ENCODE results near the gene CLSTN2. TPM values are rescaled to one million over a fixed set of nuclear protein-coding genes. Genes with fewer than 3 reads are reported as not detected.

Gene CLSTN2
- total RNA-seq, 1 donor from 2014 or later = 65.0 TPM

DNA sequence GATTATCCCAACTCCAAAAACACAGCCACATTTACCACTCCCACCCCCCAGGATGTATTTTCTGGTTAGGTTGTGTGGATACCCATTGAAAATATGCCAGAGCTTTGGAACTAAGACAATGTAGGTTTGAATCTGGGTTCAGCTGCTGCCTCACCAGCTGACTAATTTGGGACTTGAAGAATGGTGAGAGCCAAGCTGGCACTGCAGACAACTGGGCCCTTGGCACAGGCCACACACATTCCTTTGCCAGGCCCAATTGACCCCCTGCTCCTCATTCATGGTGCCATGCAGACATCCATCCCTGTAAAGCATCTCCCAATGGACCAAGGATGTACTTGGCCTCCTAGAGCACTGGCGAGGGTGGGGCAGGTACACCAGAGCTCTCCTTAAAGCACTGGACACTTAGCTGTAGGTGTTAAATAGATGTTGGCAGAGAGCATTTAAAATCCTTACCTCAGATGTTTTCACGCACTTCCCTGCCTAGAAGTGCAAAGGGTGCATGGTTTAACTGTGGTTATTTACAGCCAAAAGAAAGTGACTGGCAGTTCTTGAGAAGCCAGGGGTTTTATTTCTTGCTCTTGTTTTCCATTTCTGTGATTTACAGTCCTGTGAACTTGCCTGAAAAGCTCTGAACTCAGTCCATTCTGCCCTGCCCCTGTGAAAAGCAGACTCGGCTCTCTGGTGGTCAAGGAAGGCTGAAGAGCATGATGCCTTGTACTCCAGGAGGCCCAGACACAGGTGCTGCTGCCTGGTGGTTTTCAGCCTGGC lies 138.5 kb downstream of the CLSTN2 start:
- TF ChIP-seq, protein P1, sequence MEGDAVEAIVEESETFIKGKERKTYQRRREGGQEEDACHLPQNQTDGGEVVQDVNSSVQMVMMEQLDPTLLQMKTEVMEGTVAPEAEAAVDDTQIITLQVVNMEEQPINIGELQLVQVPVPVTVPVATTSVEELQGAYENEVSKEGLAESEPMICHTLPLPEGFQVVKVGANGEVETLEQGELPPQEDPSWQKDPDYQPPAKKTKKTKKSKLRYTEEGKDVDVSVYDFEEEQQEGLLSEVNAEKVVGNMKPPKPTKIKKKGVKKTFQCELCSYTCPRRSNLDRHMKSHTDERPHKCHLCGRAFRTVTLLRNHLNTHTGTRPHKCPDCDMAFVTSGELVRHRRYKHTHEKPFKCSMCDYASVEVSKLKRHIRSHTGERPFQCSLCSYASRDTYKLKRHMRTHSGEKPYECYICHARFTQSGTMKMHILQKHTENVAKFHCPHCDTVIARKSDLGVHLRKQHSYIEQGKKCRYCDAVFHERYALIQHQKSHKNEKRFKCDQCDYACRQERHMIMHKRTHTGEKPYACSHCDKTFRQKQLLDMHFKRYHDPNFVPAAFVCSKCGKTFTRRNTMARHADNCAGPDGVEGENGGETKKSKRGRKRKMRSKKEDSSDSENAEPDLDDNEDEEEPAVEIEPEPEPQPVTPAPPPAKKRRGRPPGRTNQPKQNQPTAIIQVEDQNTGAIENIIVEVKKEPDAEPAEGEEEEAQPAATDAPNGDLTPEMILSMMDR (IDR thresholded peaks at IDR 0.05) = no peak
- no peaks in the 10 kb centered on the region for H3K36me3 Mint-ChIP-seq (ENCODE audit: low read depth)
- peaks cover 11% of the 10 kb centered on the region for H3K4me1 Mint-ChIP-seq (ENCODE audit: low read depth)
- H3K4me3 Mint-ChIP-seq (ENCODE audit: unreplicated experiment) = no peak overlapping the region
- H3K9me3 Mint-ChIP-seq (ENCODE audit: low read depth) = no peaks in the 10 kb centered on the region
- no peak overlapping the region for H3K27ac Mint-ChIP-seq (ENCODE audit: unreplicated experiment)
- DNase-seq (ENCODE audit: low spot score) = no peak
- H3K27me3 Mint-ChIP-seq (ENCODE audit: low read depth) = no peaks in the 10 kb centered on the region

DNA sequence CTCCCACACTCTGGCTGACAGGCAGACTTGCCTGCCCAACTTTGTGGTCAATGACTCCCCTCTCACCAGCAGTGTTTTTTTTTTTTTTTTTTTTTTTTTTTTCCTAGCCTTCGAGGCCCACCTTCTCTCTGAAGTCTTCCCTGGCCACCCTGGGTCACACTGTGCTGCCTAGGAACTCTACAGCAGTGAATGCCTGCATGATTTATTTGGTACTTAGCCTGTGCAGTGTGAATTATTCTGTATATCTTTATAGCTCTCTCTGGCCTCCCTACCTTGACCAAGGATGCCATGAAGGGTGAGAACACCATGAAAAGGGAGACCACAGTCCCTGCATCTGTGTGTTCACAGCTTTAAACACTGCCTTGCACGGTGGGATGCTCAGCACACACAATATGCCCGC lies 141.6 kb downstream of the CLSTN2 start:
- Mint-ChIP-seq H3K36me3 (ENCODE audit: low read depth) (no peaks in the 10 kb centered on the region), H3K4me1 (ENCODE audit: low read depth) (peaks cover 4% of the 10 kb centered on the region), H3K27ac (ENCODE audit: unreplicated experiment) (no peak overlapping the region), H3K27me3 (ENCODE audit: low read depth) (no peaks in the 10 kb centered on the region), H3K9me3 (ENCODE audit: low read depth) (no peaks in the 10 kb centered on the region), H3K4me3 (ENCODE audit: unreplicated experiment) (no peak overlapping the region)
- no peak for DNase-seq (ENCODE audit: low spot score)
- TF ChIP-seq, protein P1 (IDR thresholded peaks at IDR 0.05) = no peak

DNA sequence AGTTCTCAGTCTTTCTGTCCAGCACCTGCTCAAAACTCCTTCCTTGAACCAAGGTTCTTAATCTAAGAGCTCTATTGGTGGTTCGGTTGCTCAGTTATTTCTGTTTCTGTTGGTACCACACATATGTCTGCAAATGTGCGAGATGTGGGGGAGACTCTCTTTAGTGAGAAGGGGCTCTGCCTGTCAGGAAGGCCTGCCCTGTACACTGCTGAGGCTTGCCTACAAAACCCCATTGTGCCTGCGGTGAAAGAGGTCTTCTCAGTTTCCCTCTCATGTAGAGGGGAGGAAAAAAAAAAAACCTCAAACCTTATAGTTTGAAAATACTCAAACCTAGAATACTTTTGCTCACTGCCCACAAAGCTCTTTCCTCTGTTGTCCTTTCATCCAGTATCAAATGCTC lies 142.4 kb downstream of the CLSTN2 start:
- Mint-ChIP-seq H3K4me3 (ENCODE audit: unreplicated experiment) (no peak overlapping the region), H3K27ac (ENCODE audit: unreplicated experiment) (no peak overlapping the region), H3K36me3 (ENCODE audit: low read depth) (no peaks in the 10 kb centered on the region), H3K4me1 (ENCODE audit: low read depth) (peaks cover 4% of the 10 kb centered on the region), H3K27me3 (ENCODE audit: low read depth) (no peaks in the 10 kb centered on the region), H3K9me3 (ENCODE audit: low read depth) (no peaks in the 10 kb centered on the region)
- no peak for DNase-seq (ENCODE audit: low spot score)
- TF ChIP-seq, protein P1 (IDR thresholded peaks at IDR 0.05) = no peak

DNA sequence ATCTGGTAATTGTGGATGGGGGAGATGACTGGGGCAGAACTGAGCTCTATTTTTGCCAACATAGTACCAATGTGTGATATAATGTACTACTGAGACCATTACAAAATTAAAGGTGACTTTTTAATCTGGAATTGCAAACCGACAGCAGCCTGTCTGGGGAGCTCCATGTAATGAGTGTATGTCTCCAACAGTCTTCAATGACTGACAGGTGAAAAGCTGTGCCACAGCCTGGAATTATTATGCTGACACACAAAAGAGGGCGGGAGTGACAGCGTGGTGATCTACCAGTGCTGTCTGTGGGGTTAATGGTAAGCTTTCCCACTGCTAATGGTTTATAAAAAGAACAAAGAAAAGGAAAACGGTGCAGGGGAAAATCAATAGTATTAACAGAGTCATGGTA lies 143.4 kb downstream of the CLSTN2 start:
- no peak overlapping the region for H3K4me3 Mint-ChIP-seq (ENCODE audit: unreplicated experiment)
- no peaks in the 10 kb centered on the region for H3K27me3 Mint-ChIP-seq (ENCODE audit: low read depth)
- no peak overlapping the region for H3K27ac Mint-ChIP-seq (ENCODE audit: unreplicated experiment)
- no peaks in the 10 kb centered on the region for H3K36me3 Mint-ChIP-seq (ENCODE audit: low read depth)
- H3K4me1 Mint-ChIP-seq (ENCODE audit: low read depth) = peaks cover 4% of the 10 kb centered on the region
- TF ChIP-seq, protein P1 (IDR thresholded peaks at IDR 0.05) = no peak
- DNase-seq (ENCODE audit: low spot score) = no peak
- no peaks in the 10 kb centered on the region for H3K9me3 Mint-ChIP-seq (ENCODE audit: low read depth)

DNA sequence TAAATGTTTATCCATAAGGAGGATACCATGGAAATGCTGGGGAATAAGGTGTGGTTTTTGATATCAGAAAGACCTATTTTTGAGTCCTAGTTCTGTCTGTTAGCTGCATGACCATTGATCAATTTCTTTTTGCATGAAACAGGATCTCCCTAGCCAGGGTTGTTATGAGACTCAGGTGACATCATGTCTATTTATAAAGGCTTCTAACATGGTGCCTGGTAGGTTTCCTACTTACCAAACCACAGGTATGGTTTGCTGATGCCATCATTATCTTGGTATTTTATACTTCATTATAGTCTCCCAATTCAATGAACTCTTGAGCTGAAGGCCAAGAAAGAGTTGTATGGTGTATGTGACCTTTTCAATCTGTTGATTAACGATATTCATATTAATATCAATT lies 144.0 kb downstream of the CLSTN2 start:
- DNase-seq (ENCODE audit: low spot score) = no peak
- TF ChIP-seq, protein P1 (IDR thresholded peaks at IDR 0.05) = no peak

More for the DNA sequence above, 144.0 kb downstream of the CLSTN2 start:
- peaks cover 4% of the 10 kb centered on the region for H3K4me1 Mint-ChIP-seq (ENCODE audit: low read depth)
- H3K27me3 Mint-ChIP-seq (ENCODE audit: low read depth) = no peaks in the 10 kb centered on the region
- H3K36me3 Mint-ChIP-seq (ENCODE audit: low read depth) = no peaks in the 10 kb centered on the region
- no peak overlapping the region for H3K4me3 Mint-ChIP-seq (ENCODE audit: unreplicated experiment)
- no peak overlapping the region for H3K27ac Mint-ChIP-seq (ENCODE audit: unreplicated experiment)
- H3K9me3 Mint-ChIP-seq (ENCODE audit: low read depth) = no peaks in the 10 kb centered on the region
